ENCODE data around the gene PEX5. TPM values are rescaled to one million over a fixed set of nuclear protein-coding genes. Genes with fewer than 3 reads are reported as not detected.
"Not testable (repeated sequence)": the region's sequence is repeated elsewhere in the genome, so short reads cannot be mapped to it uniquely, and the experiment has no call there.

Gene PEX5
- polyA plus RNA-seq, 6 donors from 2014 or later, result 8.3 to 15.3 (median 12.3) TPM

- Mint-ChIP-seq H3K4me3 (no peak overlapping the region), H3K4me1 (no peaks in the 10 kb centered on the region), H3K36me3 (peaks cover 0 to 14% of the 10 kb centered on the region in 2 donors), H3K27me3 (peaks cover 44 to 52% (median 51%) of the 10 kb centered on the region in 3 donors), H3K9me3 (peaks cover 9 to 60% (median 34%) of the 10 kb centered on the region in 7 donors), H3K27ac (no peak overlapping the region)
- ATAC-seq (ENCODE audit: low read depth in 2 of 2), result no peak
- no peak for DNase-seq
These were observed 17.6 kb upstream of the PEX5 start for GRCh38 chr12:7171854-7172253.

- no peak for DNase-seq
- H3K4me1 Mint-ChIP-seq, result no peaks in the 10 kb centered on the region
- peaks cover 0 to 7% of the 10 kb centered on the region in 2 donors for H3K36me3 Mint-ChIP-seq
- no peak for ATAC-seq (ENCODE audit: low read depth in 2 of 2)
- H3K9me3 Mint-ChIP-seq, result peaks cover 2 to 28% (median 11%) of the 10 kb centered on the region in 7 donors
- no peak overlapping the region for H3K27ac Mint-ChIP-seq
- H3K4me3 Mint-ChIP-seq, result no peak overlapping the region
- peaks cover 56 to 59% (median 58%) of the 10 kb centered on the region in 3 donors for H3K27me3 Mint-ChIP-seq
These were observed 14.0 kb upstream of the PEX5 start for GRCh38 chr12:7175493-7175892.

GRCh38 chr12:7176595-7176994 is 12.9 kb upstream of the PEX5 start:
- Mint-ChIP-seq H3K9me3 (peaks cover 2 to 17% (median 5%) of the 10 kb centered on the region in 7 donors), H3K27ac (no peak overlapping the region), H3K36me3 (peaks cover 0 to 7% of the 10 kb centered on the region in 2 donors), H3K27me3 (peaks cover 54 to 64% (median 60%) of the 10 kb centered on the region in 3 donors), H3K4me1 (no peaks in the 10 kb centered on the region), H3K4me3 (no peak overlapping the region)
- DNase-seq (no peak), ATAC-seq (ENCODE audit: low read depth in 2 of 2) (no peak)

- H3K36me3 Mint-ChIP-seq, result no peaks in the 10 kb centered on the region
- H3K4me1 Mint-ChIP-seq, result no peaks in the 10 kb centered on the region
- H3K4me3 Mint-ChIP-seq, result no peak overlapping the region
- no peak for ATAC-seq (ENCODE audit: low read depth in 2 of 2)
- peaks cover 0 to 4% (median 0%) of the 10 kb centered on the region in 7 donors for H3K9me3 Mint-ChIP-seq
- no peak overlapping the region for H3K27ac Mint-ChIP-seq
- peaks cover 51 to 64% (median 60%) of the 10 kb centered on the region in 3 donors for H3K27me3 Mint-ChIP-seq
- DNase-seq, result no peak
These were observed 11.0 kb upstream of the PEX5 start for GRCh38 chr12:7178481-7178880.

GRCh38 chr12:7180685-7181084 is 8.8 kb upstream of the PEX5 start:
- Mint-ChIP-seq H3K27me3 (peaks cover 40 to 47% (median 44%) of the 10 kb centered on the region in 3 donors), H3K4me3 (no peak overlapping the region), H3K4me1 (no peaks in the 10 kb centered on the region), H3K27ac (no peak overlapping the region), H3K9me3 (peaks cover 0 to 4% (median 0%) of the 10 kb centered on the region in 7 donors), H3K36me3 (no peaks in the 10 kb centered on the region)
- DNase-seq (no peak), ATAC-seq (ENCODE audit: low read depth in 2 of 2) (no peak)

GRCh38 chr12:7186058-7186457 is 3.4 kb upstream of the PEX5 start:
- not testable (repeated sequence) for H3K4me3 Mint-ChIP-seq; H3K9me3 Mint-ChIP-seq; DNase-seq; ATAC-seq (ENCODE audit: low read depth in 2 of 2); H3K36me3 Mint-ChIP-seq
- Mint-ChIP-seq H3K4me1 (peaks cover 22 to 28% (median 24%) of the 10 kb centered on the region in 3 donors), H3K27ac (peak overlapping the region in 1 of 6 donors; percentile 52), H3K27me3 (peaks cover 8 to 13% (median 12%) of the 10 kb centered on the region in 3 donors)

GRCh38 chr12:7188562-7189397 is 706 bp upstream of the PEX5 start:
- ATAC-seq (ENCODE audit: low read depth in 2 of 2) (peak; percentile 29), DNase-seq (peak; percentile 39)
- Mint-ChIP-seq H3K36me3 (no peaks in the 10 kb centered on the region), H3K9me3 (no peaks in the 10 kb centered on the region), H3K4me3 (peak overlapping the region; percentile 96 to 99 (median 98)), H3K4me1 (peaks cover 30 to 45% (median 31%) of the 10 kb centered on the region in 3 donors), H3K27ac (peak overlapping the region; percentile 95 to 99 (median 97)), H3K27me3 (no peaks in the 10 kb centered on the region)

- peaks cover 31 to 51% (median 31%) of the 10 kb centered on the region in 3 donors for H3K4me1 Mint-ChIP-seq
- peaks cover 0 to 5% of the 10 kb centered on the region in 2 donors for H3K36me3 Mint-ChIP-seq
- ATAC-seq (ENCODE audit: low read depth in 2 of 2) (no peak), DNase-seq (peak; percentile 15)
- peak overlapping the region; percentile 3 to 92 (median 78) for H3K27ac Mint-ChIP-seq
- no peaks in the 10 kb centered on the region for H3K9me3 Mint-ChIP-seq
- H3K4me3 Mint-ChIP-seq, result peak overlapping the region; percentile 88 to 99 (median 96)
- no peaks in the 10 kb centered on the region for H3K27me3 Mint-ChIP-seq
These were observed 976 bp downstream of the PEX5 start for GRCh38 chr12:7190268-7191055.

- no peaks in the 10 kb centered on the region for H3K9me3 Mint-ChIP-seq
- peaks cover 24 to 44% (median 25%) of the 10 kb centered on the region in 3 donors for H3K4me1 Mint-ChIP-seq
- ATAC-seq (ENCODE audit: low read depth in 2 of 2) (no peak), DNase-seq (no peak)
- peak overlapping the region in 1 of 6 donors; percentile 72 for H3K27ac Mint-ChIP-seq
- H3K36me3 Mint-ChIP-seq, result peaks cover 0 to 5% of the 10 kb centered on the region in 2 donors
- H3K27me3 Mint-ChIP-seq, result no peaks in the 10 kb centered on the region
- H3K4me3 Mint-ChIP-seq, result no peak overlapping the region
These were observed 4.2 kb downstream of the PEX5 start for GRCh38 chr12:7193674-7194073.

GRCh38 chr12:7197841-7198240 is 8.4 kb downstream of the PEX5 start:
- H3K27me3 Mint-ChIP-seq, result no peaks in the 10 kb centered on the region
- peak overlapping the region in 3 of 6 donors; percentile 15 to 60 (median 32) for H3K27ac Mint-ChIP-seq
- H3K9me3 Mint-ChIP-seq, result no peaks in the 10 kb centered on the region
- H3K36me3 Mint-ChIP-seq, result peaks cover 0 to 5% of the 10 kb centered on the region in 2 donors
- ATAC-seq (ENCODE audit: low read depth in 2 of 2), result no peak
- no peak overlapping the region for H3K4me3 Mint-ChIP-seq
- peaks cover 0 to 8% (median 3%) of the 10 kb centered on the region in 3 donors for H3K4me1 Mint-ChIP-seq
- no peak for DNase-seq

- DNase-seq (no peak), ATAC-seq (ENCODE audit: low read depth in 2 of 2) (no peak)
- H3K9me3 Mint-ChIP-seq, result no peaks in the 10 kb centered on the region
- peak overlapping the region in 1 of 6 donors; percentile 61 for H3K27ac Mint-ChIP-seq
- H3K36me3 Mint-ChIP-seq, result peaks cover 15 to 23% of the 10 kb centered on the region in 2 donors
- H3K27me3 Mint-ChIP-seq, result no peaks in the 10 kb centered on the region
- no peak overlapping the region for H3K4me3 Mint-ChIP-seq
- peaks cover 0 to 9% (median 0%) of the 10 kb centered on the region in 3 donors for H3K4me1 Mint-ChIP-seq
These were observed 13.6 kb downstream of the PEX5 start for GRCh38 chr12:7203109-7203508.

- ATAC-seq (ENCODE audit: low read depth in 2 of 2) (no peak), DNase-seq (no peak)
- H3K36me3 Mint-ChIP-seq, result peaks cover 35 to 42% of the 10 kb centered on the region in 2 donors
- H3K4me1 Mint-ChIP-seq, result peaks cover 0 to 9% (median 0%) of the 10 kb centered on the region in 3 donors
- H3K9me3 Mint-ChIP-seq, result no peaks in the 10 kb centered on the region
- no peak overlapping the region for H3K4me3 Mint-ChIP-seq
- H3K27ac Mint-ChIP-seq, result no peak overlapping the region
- H3K27me3 Mint-ChIP-seq, result no peaks in the 10 kb centered on the region
These were observed 15.6 kb downstream of the PEX5 start for GRCh38 chr12:7205091-7205490.

- Mint-ChIP-seq H3K27me3 (no peaks in the 10 kb centered on the region), H3K4me3 (no peak overlapping the region), H3K9me3 (no peaks in the 10 kb centered on the region), H3K27ac (no peak overlapping the region), H3K36me3 (peaks cover 51 to 56% of the 10 kb centered on the region in 2 donors), H3K4me1 (peaks cover 0 to 9% (median 0%) of the 10 kb centered on the region in 3 donors)
- ATAC-seq (ENCODE audit: low read depth in 2 of 2) (no peak), DNase-seq (no peak)
These were observed 17.2 kb downstream of the PEX5 start for GRCh38 chr12:7206691-7207090.
